ENCODE data around the gene LRRC7. TPM values are rescaled to one million over a fixed set of nuclear protein-coding genes. Genes with fewer than 3 reads are reported as not detected.

The LRRC7 gene
- total RNA-seq, 4 donors from 2014 or later: 11.1 to 21.3 (median 14.1) TPM

DNA sequence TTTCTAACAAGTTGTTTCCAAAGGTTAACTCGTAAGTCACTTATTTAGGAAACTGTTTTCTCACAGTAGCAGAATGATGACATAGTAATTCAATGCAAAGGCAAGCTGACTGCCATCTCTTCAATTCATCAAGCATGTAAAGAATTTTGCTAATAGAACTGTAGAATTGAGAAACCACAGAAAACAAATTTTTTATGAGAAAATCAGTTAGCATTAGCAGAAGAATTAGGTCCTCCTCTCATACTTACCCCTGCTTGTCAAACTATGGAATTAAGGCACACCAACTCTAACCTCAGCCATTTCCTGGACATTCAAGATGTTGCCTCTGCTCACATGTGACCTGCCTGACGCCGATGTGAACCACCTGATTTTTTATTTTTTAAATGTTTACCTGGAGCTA is 522.4 kb downstream of the LRRC7 start:
- WGBS, 2 donors: 89 to 93% methylated on average over 3 of the region's 3 CpGs

DNA sequence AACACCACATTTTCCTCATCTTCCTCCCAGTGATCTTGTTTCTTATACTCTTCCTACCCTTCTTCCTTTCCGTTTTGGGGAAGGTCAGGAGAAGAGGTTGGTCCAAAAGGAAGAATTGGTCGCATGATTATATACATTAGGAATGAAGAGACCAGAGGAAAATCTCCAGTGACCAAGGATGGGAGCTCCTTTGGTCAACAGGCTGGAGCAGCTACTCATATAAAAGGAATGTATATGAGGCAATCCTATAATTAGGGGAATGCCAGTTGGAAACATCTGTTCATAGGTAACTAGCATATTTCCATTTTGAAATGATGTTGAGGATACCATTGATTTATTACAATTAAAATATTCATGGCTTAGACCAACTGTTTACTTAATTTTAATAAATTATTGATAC is 523.2 kb downstream of the LRRC7 start:
- TF ChIP-seq, protein P1, sequence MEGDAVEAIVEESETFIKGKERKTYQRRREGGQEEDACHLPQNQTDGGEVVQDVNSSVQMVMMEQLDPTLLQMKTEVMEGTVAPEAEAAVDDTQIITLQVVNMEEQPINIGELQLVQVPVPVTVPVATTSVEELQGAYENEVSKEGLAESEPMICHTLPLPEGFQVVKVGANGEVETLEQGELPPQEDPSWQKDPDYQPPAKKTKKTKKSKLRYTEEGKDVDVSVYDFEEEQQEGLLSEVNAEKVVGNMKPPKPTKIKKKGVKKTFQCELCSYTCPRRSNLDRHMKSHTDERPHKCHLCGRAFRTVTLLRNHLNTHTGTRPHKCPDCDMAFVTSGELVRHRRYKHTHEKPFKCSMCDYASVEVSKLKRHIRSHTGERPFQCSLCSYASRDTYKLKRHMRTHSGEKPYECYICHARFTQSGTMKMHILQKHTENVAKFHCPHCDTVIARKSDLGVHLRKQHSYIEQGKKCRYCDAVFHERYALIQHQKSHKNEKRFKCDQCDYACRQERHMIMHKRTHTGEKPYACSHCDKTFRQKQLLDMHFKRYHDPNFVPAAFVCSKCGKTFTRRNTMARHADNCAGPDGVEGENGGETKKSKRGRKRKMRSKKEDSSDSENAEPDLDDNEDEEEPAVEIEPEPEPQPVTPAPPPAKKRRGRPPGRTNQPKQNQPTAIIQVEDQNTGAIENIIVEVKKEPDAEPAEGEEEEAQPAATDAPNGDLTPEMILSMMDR (IDR thresholded peaks at IDR 0.05): no peak
- TF ChIP-seq EP300 (IDR thresholded peaks at IDR 0.05) (no peak), POLR2A (IDR thresholded peaks at IDR 0.05) (no peak)
- Histone ChIP-seq H3K27ac (no peak overlapping the region), H3K36me3 (no peaks in the 10 kb centered on the region), H3K9me3 (no peaks in the 10 kb centered on the region), H3K27me3 (no peaks in the 10 kb centered on the region), H3K4me3 (no peak overlapping the region), H3K4me1 (no peaks in the 10 kb centered on the region)
- 87 to 91% methylated on average over 2 of the region's 2 CpGs for whole genome bisulfite sequencing, 2 donors
- no peak for DNase-seq (ENCODE audit: low spot score in 2 of 2)

More for the DNA sequence above, 522.4 kb downstream of the LRRC7 start:
- TF ChIP-seq, protein P1 (IDR thresholded peaks at IDR 0.05): no peak
- TF ChIP-seq EP300 (IDR thresholded peaks at IDR 0.05) (no peak), POLR2A (IDR thresholded peaks at IDR 0.05) (no peak)
- H3K27ac ChIP-seq: no peak overlapping the region
- DNase-seq (ENCODE audit: low spot score in 2 of 2): no peak
- no peaks in the 10 kb centered on the region for H3K9me3 ChIP-seq
- H3K27me3 ChIP-seq: no peaks in the 10 kb centered on the region
- H3K4me3 ChIP-seq: no peak overlapping the region
- H3K4me1 ChIP-seq: no peaks in the 10 kb centered on the region
- H3K36me3 ChIP-seq: no peaks in the 10 kb centered on the region

DNA sequence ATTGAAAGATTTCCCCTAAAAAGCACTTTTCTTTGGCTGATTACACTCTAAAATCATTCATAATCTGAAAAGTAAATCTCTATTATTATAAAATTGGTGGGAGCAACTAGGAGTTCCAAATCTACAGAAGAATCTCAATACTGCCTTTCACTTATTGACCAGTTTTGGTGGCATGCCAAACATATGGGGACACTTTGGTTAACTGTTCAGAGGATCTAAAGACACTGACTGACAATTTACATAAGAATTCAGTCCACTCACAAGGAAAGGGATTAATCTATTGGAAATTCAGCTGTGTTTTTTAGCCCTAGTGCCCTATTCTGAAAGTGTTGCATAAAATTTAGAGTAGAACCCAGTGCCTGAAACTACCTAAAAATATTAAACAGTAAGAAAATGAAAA is 524.1 kb downstream of the LRRC7 start:
- Histone ChIP-seq H3K4me3 (no peak overlapping the region), H3K27ac (no peak overlapping the region), H3K36me3 (no peaks in the 10 kb centered on the region), H3K9me3 (no peaks in the 10 kb centered on the region), H3K27me3 (no peaks in the 10 kb centered on the region), H3K4me1 (no peaks in the 10 kb centered on the region)
- TF ChIP-seq EP300 (IDR thresholded peaks at IDR 0.05): no peak
- TF ChIP-seq, protein P1 (IDR thresholded peaks at IDR 0.05): no peak
- TF ChIP-seq POLR2A (IDR thresholded peaks at IDR 0.05): no peak
- no peak for DNase-seq (ENCODE audit: low spot score in 2 of 2)

DNA sequence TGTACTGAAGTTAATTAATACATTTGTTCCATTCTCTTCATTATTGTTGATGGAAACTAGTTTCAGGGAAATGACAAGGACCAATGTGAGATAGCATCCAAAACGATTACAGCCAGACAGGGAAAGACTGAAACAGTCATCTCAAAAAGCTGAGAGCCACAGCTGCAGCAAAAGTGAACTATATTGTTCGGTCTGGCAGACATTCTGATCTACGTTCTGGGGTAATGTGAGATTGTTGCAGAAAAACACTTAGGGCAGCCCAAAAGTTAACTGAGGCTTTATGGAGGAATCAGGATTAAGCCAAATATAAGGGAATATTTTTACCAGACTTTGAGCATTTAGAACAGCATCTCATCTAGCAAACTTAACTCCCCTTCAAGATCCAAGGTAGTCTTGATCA is 524.8 kb downstream of the LRRC7 start:
- WGBS, 2 donors: 56 to 65% methylated on average over 3 of the region's 3 CpGs
- H3K36me3 ChIP-seq: no peaks in the 10 kb centered on the region
- no peaks in the 10 kb centered on the region for H3K9me3 ChIP-seq
- no peak overlapping the region for H3K4me3 ChIP-seq
- no peaks in the 10 kb centered on the region for H3K27me3 ChIP-seq
- DNase-seq (ENCODE audit: low spot score in 2 of 2): no peak
- TF ChIP-seq EP300 (IDR thresholded peaks at IDR 0.05) (no peak), POLR2A (IDR thresholded peaks at IDR 0.05) (no peak)
- TF ChIP-seq, protein P1 (IDR thresholded peaks at IDR 0.05): no peak
- H3K4me1 ChIP-seq: no peaks in the 10 kb centered on the region
- H3K27ac ChIP-seq: no peak overlapping the region

DNA sequence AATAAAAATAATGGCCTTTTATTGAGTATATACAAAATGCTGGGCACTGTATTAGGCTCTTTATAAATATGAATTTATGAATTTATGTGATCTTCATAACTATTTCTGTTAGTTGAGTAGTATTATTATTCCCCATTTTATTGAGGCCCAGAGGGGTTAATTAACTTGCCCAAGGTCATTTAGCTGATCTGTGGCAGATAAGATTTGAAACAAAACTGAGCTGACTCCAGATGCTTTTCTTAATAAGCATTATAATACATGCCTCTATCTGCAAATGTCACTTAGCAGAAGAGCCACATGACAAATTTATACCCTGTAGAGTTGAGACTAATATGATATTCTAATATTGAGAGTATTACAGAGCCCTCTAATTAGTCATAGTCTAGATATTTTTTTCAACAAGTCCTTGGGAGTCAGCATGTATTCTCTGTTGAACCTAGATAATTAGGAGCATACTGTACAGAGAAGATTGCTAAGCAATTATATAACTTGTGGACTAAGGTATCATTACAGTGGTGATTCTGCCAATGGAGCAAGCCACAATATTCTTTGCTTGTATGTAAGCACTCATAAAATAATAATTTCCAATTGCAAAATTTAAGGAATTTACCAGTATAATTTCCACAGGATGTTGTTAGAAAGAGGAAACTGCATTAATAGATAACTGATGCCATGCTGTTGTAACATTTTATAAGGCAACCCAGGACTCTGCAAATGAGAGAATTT is 525.7 kb downstream of the LRRC7 start:
- DNase-seq (ENCODE audit: low spot score in 2 of 2): no peak
- H3K27ac ChIP-seq: no peak overlapping the region
- no peaks in the 10 kb centered on the region for H3K4me1 ChIP-seq
- no peaks in the 10 kb centered on the region for H3K36me3 ChIP-seq
- H3K4me3 ChIP-seq: no peak overlapping the region
- H3K27me3 ChIP-seq: no peaks in the 10 kb centered on the region
- TF ChIP-seq, protein P1 (IDR thresholded peaks at IDR 0.05): no peak
- TF ChIP-seq POLR2A (IDR thresholded peaks at IDR 0.05) (no peak), EP300 (IDR thresholded peaks at IDR 0.05) (no peak)
- H3K9me3 ChIP-seq: no peaks in the 10 kb centered on the region
